Measurements from ENCODE around the gene CSNK1E. TPM values are rescaled to one million over a fixed set of nuclear protein-coding genes. Genes with fewer than 3 reads are reported as not detected.

Gene CSNK1E
- total and polyA plus RNA-seq, 9 of the 15 experiments (the other 6 are each of a cell fraction or from before 2014, with no cell fraction given): 2.7 to 70.0 (median 41.3) TPM

DNA sequence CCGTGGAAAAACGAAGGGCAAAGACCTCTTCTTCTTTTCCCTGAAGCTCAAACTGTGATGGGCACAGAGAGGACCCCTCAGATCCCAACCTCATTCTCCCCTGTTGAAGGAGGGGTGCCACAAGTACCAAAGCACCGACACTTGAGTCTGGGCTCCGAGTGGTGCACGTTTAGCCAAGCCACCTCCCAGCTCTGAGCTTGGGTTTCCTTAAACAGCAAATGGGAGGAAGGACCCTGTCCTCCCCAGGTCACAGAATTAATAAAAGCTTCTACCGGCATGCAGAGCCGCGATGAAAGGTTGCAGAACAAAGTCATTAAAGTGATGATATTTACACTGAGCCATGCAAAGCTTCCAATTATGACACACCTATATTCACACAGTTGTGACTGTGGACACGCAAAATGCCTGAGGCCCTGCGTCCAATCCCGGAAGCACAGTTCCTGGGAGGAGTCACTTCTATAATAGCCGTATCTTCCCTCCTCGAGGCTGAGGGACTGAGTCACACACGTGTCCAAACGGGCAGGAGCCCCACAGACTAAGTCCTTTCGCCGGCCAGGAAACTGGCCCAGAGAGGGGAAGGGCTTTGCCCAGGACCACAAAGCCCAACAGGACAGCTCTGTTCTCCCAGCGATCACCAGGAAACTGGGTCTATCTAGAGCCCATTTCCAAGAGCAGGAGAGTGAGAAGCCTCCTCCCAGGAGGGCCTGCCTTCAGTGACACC is 922 bp upstream of the CSNK1E start (continued):
- TF ChIP-seq HMG20B (CRISPR knock-in tag; IDR thresholded peaks at IDR 0.05) (no peak), ZNF384 (IDR thresholded peaks at IDR 0.05; ENCODE audit: low read depth, low read length) (no peak), NRF1 (conservative IDR thresholded peaks at IDR 0.05 in 1 of 2, IDR thresholded peaks at IDR 0.05 in 1 of 2) (peak; percentile 26 to 40; a peak in 2 of 4 replicates), MTA3 (IDR thresholded peaks at IDR 0.05; ENCODE audit: borderline replicate concordance) (no peak), HDAC3 (IDR thresholded peaks at IDR 0.05; ENCODE audit: borderline replicate concordance, partially characterized antibody) (no peak), CHCHD3 (CRISPR knock-in tag; IDR thresholded peaks at IDR 0.05) (no peak), ZNF76 (CRISPR knock-in tag; IDR thresholded peaks at IDR 0.05; ENCODE audit: borderline replicate concordance) (no peak), ZNF134 (CRISPR knock-in tag; conservative IDR thresholded peaks at IDR 0.05) (no peak), ZNF75A (CRISPR knock-in tag; IDR thresholded peaks at IDR 0.05) (no peak), NFATC3 (IDR thresholded peaks at IDR 0.05) (no peak), DACH1 (IDR thresholded peaks at IDR 0.05; ENCODE audit: partially characterized antibody) (no peak), SIRT6 (IDR thresholded peaks at IDR 0.05; ENCODE audit: low read depth, low read length) (no peak), BCOR (IDR thresholded peaks at IDR 0.05) (peak; percentile 52; the same call in 1 of the 2 replicates), PHB (CRISPR knock-in tag; IDR thresholded peaks at IDR 0.05) (no peak), ATF1 (CRISPR knock-in tag; IDR thresholded peaks at IDR 0.05) (no peak), ATF1 (tag; IDR thresholded peaks at IDR 0.05) (no peak), SMC3 (conservative IDR thresholded peaks at IDR 0.05; ENCODE audit: insufficient read depth, low read depth, low read length) (no peak)
- TF ChIP-seq, protein P1, sequence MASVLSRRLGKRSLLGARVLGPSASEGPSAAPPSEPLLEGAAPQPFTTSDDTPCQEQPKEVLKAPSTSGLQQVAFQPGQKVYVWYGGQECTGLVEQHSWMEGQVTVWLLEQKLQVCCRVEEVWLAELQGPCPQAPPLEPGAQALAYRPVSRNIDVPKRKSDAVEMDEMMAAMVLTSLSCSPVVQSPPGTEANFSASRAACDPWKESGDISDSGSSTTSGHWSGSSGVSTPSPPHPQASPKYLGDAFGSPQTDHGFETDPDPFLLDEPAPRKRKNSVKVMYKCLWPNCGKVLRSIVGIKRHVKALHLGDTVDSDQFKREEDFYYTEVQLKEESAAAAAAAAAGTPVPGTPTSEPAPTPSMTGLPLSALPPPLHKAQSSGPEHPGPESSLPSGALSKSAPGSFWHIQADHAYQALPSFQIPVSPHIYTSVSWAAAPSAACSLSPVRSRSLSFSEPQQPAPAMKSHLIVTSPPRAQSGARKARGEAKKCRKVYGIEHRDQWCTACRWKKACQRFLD (CRISPR knock-in tag; IDR thresholded peaks at IDR 0.05): peak; percentile 24; the same call in 1 of the 2 replicates
- TF ChIP-seq, protein P2, sequence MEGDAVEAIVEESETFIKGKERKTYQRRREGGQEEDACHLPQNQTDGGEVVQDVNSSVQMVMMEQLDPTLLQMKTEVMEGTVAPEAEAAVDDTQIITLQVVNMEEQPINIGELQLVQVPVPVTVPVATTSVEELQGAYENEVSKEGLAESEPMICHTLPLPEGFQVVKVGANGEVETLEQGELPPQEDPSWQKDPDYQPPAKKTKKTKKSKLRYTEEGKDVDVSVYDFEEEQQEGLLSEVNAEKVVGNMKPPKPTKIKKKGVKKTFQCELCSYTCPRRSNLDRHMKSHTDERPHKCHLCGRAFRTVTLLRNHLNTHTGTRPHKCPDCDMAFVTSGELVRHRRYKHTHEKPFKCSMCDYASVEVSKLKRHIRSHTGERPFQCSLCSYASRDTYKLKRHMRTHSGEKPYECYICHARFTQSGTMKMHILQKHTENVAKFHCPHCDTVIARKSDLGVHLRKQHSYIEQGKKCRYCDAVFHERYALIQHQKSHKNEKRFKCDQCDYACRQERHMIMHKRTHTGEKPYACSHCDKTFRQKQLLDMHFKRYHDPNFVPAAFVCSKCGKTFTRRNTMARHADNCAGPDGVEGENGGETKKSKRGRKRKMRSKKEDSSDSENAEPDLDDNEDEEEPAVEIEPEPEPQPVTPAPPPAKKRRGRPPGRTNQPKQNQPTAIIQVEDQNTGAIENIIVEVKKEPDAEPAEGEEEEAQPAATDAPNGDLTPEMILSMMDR (IDR thresholded peaks at IDR 0.05 in 2 of 3, conservative IDR thresholded peaks at IDR 0.05 in 1 of 3; ENCODE audit: insufficient read depth in 2 of 3, low read depth in 1 of 3, low read length in 3 of 3): no peak
- TF ChIP-seq, protein P3, sequence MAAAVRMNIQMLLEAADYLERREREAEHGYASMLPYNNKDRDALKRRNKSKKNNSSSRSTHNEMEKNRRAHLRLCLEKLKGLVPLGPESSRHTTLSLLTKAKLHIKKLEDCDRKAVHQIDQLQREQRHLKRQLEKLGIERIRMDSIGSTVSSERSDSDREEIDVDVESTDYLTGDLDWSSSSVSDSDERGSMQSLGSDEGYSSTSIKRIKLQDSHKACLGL (CRISPR knock-in tag; IDR thresholded peaks at IDR 0.05; ENCODE audit: borderline replicate concordance, poor library complexity, severe bottlenecking): no peak
